ENCODE measurements around the gene PTGER2. TPM values are rescaled to one million over a fixed set of nuclear protein-coding genes. Genes with fewer than 3 reads are reported as not detected.

The PTGER2 gene
- total RNA-seq, 1 donor from 2014 or later, result 7.1 TPM

DNA sequence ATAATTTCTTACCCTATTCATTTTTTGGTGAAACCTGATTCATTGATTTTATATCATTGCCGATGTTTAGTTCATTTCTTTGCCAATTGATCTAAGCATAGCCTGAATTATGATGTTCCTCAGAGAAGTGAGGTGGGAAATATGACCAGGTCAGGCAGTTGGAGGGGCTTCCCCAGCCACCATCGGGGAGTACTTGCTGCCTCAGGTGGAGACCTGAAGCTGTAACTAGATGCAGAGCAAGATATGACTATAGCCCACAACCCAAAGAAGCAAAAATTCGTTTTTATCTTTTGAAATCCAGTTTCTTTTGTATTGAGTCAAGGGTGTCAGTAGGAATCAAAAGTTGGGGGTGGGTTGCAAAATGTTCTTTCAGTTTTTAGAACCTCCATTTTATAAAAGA is 38.7 kb upstream of the PTGER2 start:
- Mint-ChIP-seq H3K27ac (no peak overlapping the region), H3K4me1 (ENCODE audit: unreplicated experiment) (no peaks in the 10 kb centered on the region), H3K4me3 (no peak overlapping the region), H3K36me3 (no peaks in the 10 kb centered on the region), H3K9me3 (no peaks in the 10 kb centered on the region), H3K27me3 (peaks cover 43% of the 10 kb centered on the region)
- TF ChIP-seq CTCF (conservative IDR thresholded peaks at IDR 0.05), result no peak
- DNase-seq (ENCODE audit: extremely low spot score, unreplicated experiment), result no peak

DNA sequence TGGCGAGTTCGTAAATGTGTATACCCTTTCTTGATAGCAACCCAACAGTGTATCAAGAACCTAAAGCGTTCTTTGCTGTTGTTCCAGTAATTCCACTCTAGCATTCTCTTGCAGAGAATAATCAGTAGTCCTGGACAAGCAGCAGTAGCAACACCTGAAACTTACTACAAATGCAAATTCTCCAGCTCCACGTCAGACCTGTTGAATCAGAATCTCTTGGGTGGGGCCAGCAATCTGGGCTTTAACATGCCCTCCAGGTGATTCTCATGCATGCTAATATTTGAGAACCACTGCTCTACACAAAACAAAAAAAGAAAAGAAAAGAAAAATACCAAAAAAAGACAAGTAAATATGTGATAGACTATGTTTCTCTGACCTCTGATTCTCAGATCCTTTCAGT is 36.6 kb upstream of the PTGER2 start:
- H3K27ac Mint-ChIP-seq, result no peak overlapping the region

GRCh38 chr14:52279408-52279807 is 34.7 kb upstream of the PTGER2 start:
- H3K4me1 Mint-ChIP-seq (ENCODE audit: unreplicated experiment), result no peaks in the 10 kb centered on the region
- no peak overlapping the region for H3K27ac Mint-ChIP-seq
- no peaks in the 10 kb centered on the region for H3K36me3 Mint-ChIP-seq
- H3K4me3 Mint-ChIP-seq, result no peak overlapping the region
- DNase-seq (ENCODE audit: extremely low spot score, unreplicated experiment), result no peak
- H3K27me3 Mint-ChIP-seq, result peaks cover 11% of the 10 kb centered on the region
- TF ChIP-seq CTCF (conservative IDR thresholded peaks at IDR 0.05), result no peak
- no peaks in the 10 kb centered on the region for H3K9me3 Mint-ChIP-seq

More for the DNA sequence above, 36.6 kb upstream of the PTGER2 start:
- no peak for DNase-seq (ENCODE audit: extremely low spot score, unreplicated experiment)
- TF ChIP-seq CTCF (conservative IDR thresholded peaks at IDR 0.05), result no peak
- Mint-ChIP-seq H3K27me3 (peaks cover 22% of the 10 kb centered on the region), H3K9me3 (no peaks in the 10 kb centered on the region), H3K4me3 (no peak overlapping the region), H3K36me3 (no peaks in the 10 kb centered on the region), H3K4me1 (ENCODE audit: unreplicated experiment) (no peaks in the 10 kb centered on the region)

- no peak overlapping the region for H3K4me3 Mint-ChIP-seq
- no peak for DNase-seq (ENCODE audit: extremely low spot score, unreplicated experiment)
- TF ChIP-seq CTCF (conservative IDR thresholded peaks at IDR 0.05), result no peak
- H3K9me3 Mint-ChIP-seq, result no peaks in the 10 kb centered on the region
- H3K27me3 Mint-ChIP-seq, result no peaks in the 10 kb centered on the region
- H3K27ac Mint-ChIP-seq, result no peak overlapping the region
- H3K4me1 Mint-ChIP-seq (ENCODE audit: unreplicated experiment), result no peaks in the 10 kb centered on the region
- H3K36me3 Mint-ChIP-seq, result no peaks in the 10 kb centered on the region
Observed at GRCh38 chr14:52283099-52283498, 31.0 kb upstream of the PTGER2 start.

DNA sequence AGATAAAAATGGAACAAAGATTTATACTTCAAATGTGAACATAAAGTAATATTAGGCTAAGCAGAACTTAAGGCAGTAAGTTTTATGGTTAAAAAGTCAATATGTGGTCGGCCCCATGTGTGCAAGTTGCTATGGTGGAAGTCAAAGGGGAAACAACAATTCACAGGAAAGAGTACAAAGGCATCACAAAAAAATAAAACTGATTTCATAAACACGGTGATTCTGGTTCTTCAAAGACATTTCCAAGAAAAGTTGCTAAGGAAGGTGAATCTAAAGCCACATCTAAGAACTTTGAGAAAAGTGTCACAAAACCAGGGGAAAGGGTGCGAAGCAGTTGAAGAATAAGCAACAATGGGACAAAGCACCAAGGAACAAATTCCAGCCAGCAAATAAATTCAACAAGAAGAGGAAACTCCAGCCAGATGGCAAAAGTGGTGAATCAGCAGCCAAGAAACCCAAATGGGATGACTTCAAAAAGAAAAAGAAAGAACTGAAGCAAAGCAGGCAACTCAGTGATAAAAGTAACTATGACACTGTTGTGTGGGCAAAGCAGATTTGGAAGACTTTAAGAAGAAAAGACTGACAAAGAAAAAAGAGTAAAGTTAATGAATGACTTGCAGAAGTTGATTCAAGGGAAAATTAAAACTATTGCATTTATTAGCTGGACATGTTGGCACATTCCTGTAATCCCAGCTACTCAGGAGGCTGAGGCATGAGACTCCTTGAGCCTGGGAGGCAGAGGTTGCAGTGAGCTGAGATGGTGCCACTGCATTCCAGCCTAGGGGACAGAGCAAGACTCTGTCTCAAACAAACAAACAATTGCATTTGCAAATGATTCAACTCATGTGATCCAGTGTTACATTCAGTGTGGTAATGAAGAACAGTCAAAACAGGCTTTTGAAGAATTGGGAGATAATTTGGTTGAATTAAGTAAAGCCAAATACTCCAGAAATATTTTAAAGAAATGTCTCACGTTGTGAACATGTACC is 27.2 kb upstream of the PTGER2 start:
- no peak overlapping the region for H3K4me3 Mint-ChIP-seq
- H3K27ac Mint-ChIP-seq, result no peak overlapping the region
- no peaks in the 10 kb centered on the region for H3K4me1 Mint-ChIP-seq (ENCODE audit: unreplicated experiment)
- peaks cover 3% of the 10 kb centered on the region for H3K27me3 Mint-ChIP-seq
- TF ChIP-seq CTCF (conservative IDR thresholded peaks at IDR 0.05), result no peak
- H3K36me3 Mint-ChIP-seq, result no peaks in the 10 kb centered on the region
- peaks cover 4% of the 10 kb centered on the region for H3K9me3 Mint-ChIP-seq
- no peak for DNase-seq (ENCODE audit: extremely low spot score, unreplicated experiment)

Data from type B pancreatic cell (in vitro differentiated cells).